Measurements from ENCODE around the gene BIN1. TPM values are rescaled to one million over a fixed set of nuclear protein-coding genes. Genes with fewer than 3 reads are reported as not detected.

Gene BIN1
- total RNA-seq, 1 experiment from 2014 or later = 31.8 TPM

- POLR2A ChIA-PET = no interaction called here
- Histone ChIP-seq H3K36me3 (ENCODE audit: control insufficient read depth in 1 of 2, insufficient read depth in 2 of 2, low read length in 2 of 2) (no peaks in the 10 kb centered on the region), H3K4me1 (ENCODE audit: control insufficient read depth in 1 of 2, insufficient read depth in 2 of 2, low read length in 2 of 2) (peaks cover 16 to 69% of the 10 kb centered on the region in 2 experiments; a peak in 3 of 4 replicates), H3K4me3 (replicated peaks in 1 of 2; ENCODE audit: low read depth in 1 of 2, low read length in 2 of 2) (no peak overlapping the region), H3K9ac (ENCODE audit: low read length) (peak overlapping the region; percentile 27; the same call in 1 of the 2 replicates), H4K20me1 (ENCODE audit: insufficient read depth) (no peaks in the 10 kb centered on the region), H3K9me2 (ENCODE audit: insufficient read depth) (no peaks in the 10 kb centered on the region), H3K9me3 (ENCODE audit: control insufficient read depth in 1 of 2, insufficient read depth in 1 of 2, low read depth in 1 of 2, low read length in 2 of 2) (no peaks in the 10 kb centered on the region), H3K79me2 (ENCODE audit: insufficient read depth, low read length) (no peaks in the 10 kb centered on the region; the same call in 1 of the 2 replicates), H3K27me3 (ENCODE audit: insufficient read depth, low read length) (no peaks in the 10 kb centered on the region), H3K27ac (ENCODE audit: low read depth, low read length) (peak overlapping the region; percentile 25; the same call in 1 of the 2 replicates), H2AFZ (ENCODE audit: low read depth, low read length, poor library complexity, severe bottlenecking) (no peak overlapping the region), H3K4me2 (ENCODE audit: low read length) (peak overlapping the region; percentile 71; the same call in 1 of the 2 replicates)
- BruUV-seq (replicated peaks) = no TSS peak
- DNase-seq (ENCODE audit: low read depth, low spot score) (no peak), ATAC-seq (no peak)
- CTCF ChIA-PET = interaction anchor here (3.7 kb wide), 1 partner anchor 14 kb away, joined by 13 read pairs; no protein-coding TSS in a partner anchor
- intact Hi-C loops (cut with micrococcal nuclease) = no loop called here
- RAD21 ChIA-PET (ENCODE audit: low non-redundant PET in 1 of 2, low total read pairs in 2 of 2, uncharacterized antibody in 2 of 2, unreplicated experiment in 2 of 2) = no interaction called here
- TF ChIP-seq SRF (IDR thresholded peaks at IDR 0.05; ENCODE audit: low read depth) (no peak), EZH2 (IDR thresholded peaks at IDR 0.05) (no peak), JUND (IDR thresholded peaks at IDR 0.05) (no peak), YY1 (IDR thresholded peaks at IDR 0.05; ENCODE audit: extremely low read depth, insufficient replicate concordance, low read depth, low read length) (no peak), EZH2phosphoT487 (IDR thresholded peaks at IDR 0.05; ENCODE audit: borderline replicate concordance) (no peak), ELF1 (IDR thresholded peaks at IDR 0.05; ENCODE audit: borderline replicate concordance, low read depth) (no peak)
These were observed 24.9 kb downstream of the BIN1 start for GRCh38 chr2:127081826-127082633.

GRCh38 chr2:127080938-127081755 is 25.8 kb downstream of the BIN1 start:
- Histone ChIP-seq H3K9ac (ENCODE audit: low read length) (peak overlapping the region; percentile 27; the same call in 1 of the 2 replicates), H4K20me1 (ENCODE audit: insufficient read depth) (no peaks in the 10 kb centered on the region), H3K27me3 (ENCODE audit: insufficient read depth, low read length) (no peaks in the 10 kb centered on the region), H3K9me3 (ENCODE audit: control insufficient read depth in 1 of 2, insufficient read depth in 1 of 2, low read depth in 1 of 2, low read length in 2 of 2) (no peaks in the 10 kb centered on the region), H2AFZ (ENCODE audit: low read depth, low read length, poor library complexity, severe bottlenecking) (no peak overlapping the region), H3K79me2 (ENCODE audit: insufficient read depth, low read length) (no peaks in the 10 kb centered on the region; the same call in 1 of the 2 replicates), H3K9me2 (ENCODE audit: insufficient read depth) (no peaks in the 10 kb centered on the region), H3K36me3 (ENCODE audit: control insufficient read depth in 1 of 2, insufficient read depth in 2 of 2, low read length in 2 of 2) (no peaks in the 10 kb centered on the region), H3K4me3 (replicated peaks in 1 of 2; ENCODE audit: low read depth in 1 of 2, low read length in 2 of 2) (peak overlapping the region in 1 of 2 experiments; percentile 18; a peak in 1 of 4 replicates), H3K4me1 (ENCODE audit: control insufficient read depth in 1 of 2, insufficient read depth in 2 of 2, low read length in 2 of 2) (peaks cover 16 to 71% of the 10 kb centered on the region in 2 experiments; a peak in 3 of 4 replicates), H3K27ac (ENCODE audit: low read depth, low read length) (peak overlapping the region; percentile 25; the same call in 1 of the 2 replicates), H3K4me2 (ENCODE audit: low read length) (peak overlapping the region; percentile 71)
- ChIA-PET CTCF (interaction anchor here (3.7 kb wide), 1 partner anchor 13 kb away, joined by 13 read pairs; no protein-coding TSS in a partner anchor), POLR2A (no interaction called here), RAD21 (ENCODE audit: low non-redundant PET in 1 of 2, low total read pairs in 2 of 2, uncharacterized antibody in 2 of 2, unreplicated experiment in 2 of 2) (no interaction called here)
- ATAC-seq = peak; percentile 60
- DNase-seq (ENCODE audit: low read depth, low spot score) = no peak
- no TSS peak for BruUV-seq (replicated peaks)
- intact Hi-C loops (cut with micrococcal nuclease) = no loop called here
- TF ChIP-seq ZBTB33 (IDR thresholded peaks at IDR 0.05; ENCODE audit: extremely low read depth, insufficient replicate concordance, low read length) (no peak), SRF (IDR thresholded peaks at IDR 0.05; ENCODE audit: low read depth) (no peak), SP1 (IDR thresholded peaks at IDR 0.05; ENCODE audit: low read depth) (no peak), POLR2AphosphoS5 (IDR thresholded peaks at IDR 0.05; ENCODE audit: low read depth, low read length) (no peak), EGR1 (IDR thresholded peaks at IDR 0.05; ENCODE audit: low read depth) (no peak), RAD21 (IDR thresholded peaks at IDR 0.05; ENCODE audit: low read depth) (no peak), JUND (IDR thresholded peaks at IDR 0.05) (no peak), MAX (IDR thresholded peaks at IDR 0.05) (no peak), ZFX (IDR thresholded peaks at IDR 0.05) (no peak), ELF1 (IDR thresholded peaks at IDR 0.05; ENCODE audit: borderline replicate concordance, low read depth) (no peak), ATF3 (IDR thresholded peaks at IDR 0.05) (no peak), SIN3A (IDR thresholded peaks at IDR 0.05; ENCODE audit: low read depth) (no peak), YY1 (IDR thresholded peaks at IDR 0.05; ENCODE audit: extremely low read depth, insufficient replicate concordance, low read depth, low read length) (no peak)
